Brain pericyte (primary cell): Measurements from ENCODE around the gene MYL10.

Source experiments
- DNase-seq: peaks from one replicate; pipeline ENCODE4 v3.0.0-alpha.2; 2012; ENCODE audit warnings: low read depth, low spot score

Gene MYL10

DNA sequence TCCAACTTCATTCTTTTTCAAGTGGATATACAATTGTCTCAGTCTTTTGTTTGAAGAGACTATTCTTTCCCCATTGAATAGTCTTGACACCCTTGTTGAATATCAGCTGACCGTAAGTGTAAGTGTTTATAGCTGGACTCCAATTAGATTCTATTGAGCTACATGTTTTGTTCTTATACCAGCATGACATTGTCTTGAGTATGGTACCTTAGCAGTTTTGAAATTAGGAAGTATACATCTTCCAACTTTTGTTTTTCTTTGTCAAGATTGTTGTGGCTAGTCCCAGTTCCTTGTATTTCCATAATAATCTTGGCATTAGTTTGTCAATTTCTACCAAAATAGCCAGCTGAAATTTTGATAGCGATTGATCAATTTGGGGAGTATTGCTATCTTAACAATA is 56.9 kb downstream of the MYL10 start:
- no peak for DNase-seq

DNA sequence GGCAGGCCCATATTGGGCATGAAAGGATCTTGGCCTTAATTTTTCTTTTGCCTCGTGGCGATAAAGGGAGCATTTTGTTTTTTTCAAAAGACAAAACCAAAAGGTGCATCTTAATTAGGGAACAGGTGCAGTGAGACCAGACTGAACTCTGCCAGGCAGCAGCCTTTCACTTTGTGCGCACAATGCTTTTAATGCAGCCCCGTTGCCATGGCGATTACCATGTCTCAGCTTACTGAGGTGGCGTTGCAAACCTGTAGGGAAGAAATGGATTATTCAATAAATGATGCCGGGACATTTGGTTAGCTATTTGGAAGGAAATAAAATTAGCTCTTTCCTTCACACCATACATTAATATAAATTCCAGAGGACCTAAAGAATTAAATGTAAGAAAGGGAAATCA is 61.9 kb downstream of the MYL10 start:
- no peak for DNase-seq

DNA sequence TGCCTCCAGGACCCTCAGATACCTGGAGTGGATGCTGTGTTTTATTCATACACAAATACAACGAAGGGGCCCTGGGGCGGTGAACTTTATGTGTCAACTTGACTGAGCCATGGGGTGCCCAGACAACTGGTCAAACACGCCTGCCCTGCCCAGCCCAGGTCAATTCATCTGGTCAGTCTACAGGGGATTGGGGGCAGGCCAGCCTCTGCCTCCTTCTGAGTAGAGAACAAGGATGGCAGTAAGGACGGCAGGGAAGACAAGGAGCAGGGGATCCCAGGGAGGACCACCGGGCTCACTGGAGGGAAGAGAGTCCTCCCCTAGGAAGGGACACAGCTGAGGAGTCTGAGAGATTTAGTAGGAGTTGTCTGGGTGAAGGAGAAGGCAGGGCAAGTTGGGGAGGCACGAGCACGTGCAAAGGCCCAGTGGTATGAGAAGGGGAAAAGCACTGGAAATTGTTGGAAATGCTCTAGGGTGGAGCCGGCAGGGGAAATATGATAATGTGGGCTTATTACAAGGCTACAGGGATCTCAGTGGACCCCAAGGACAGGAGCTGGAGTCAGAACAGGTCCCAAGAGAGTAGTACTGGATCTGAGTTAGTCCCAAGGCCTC is 63.4 kb downstream of the MYL10 start:
- DNase-seq: no peak

DNA sequence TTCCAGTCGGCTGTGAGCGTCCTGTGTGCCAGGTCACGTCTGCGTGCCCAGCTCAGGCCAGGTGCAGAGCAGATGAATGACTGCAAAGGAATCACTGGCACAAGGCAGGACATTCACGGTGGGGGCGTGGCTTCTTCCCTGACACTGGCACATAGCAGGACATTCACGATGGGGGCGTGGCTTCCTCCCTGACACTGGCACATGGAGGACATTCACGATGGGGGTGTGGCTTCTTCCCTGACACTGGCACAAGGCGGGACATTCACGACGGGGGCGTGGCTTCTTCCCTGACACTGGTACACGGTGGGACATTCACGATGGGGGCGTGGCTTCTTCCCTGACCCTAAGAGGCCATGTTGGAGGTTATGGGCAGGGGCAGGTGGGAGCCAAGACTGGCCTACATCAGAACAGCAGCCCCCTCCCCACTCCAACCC is 64.3 kb downstream of the MYL10 start:
- DNase-seq: no peak

DNA sequence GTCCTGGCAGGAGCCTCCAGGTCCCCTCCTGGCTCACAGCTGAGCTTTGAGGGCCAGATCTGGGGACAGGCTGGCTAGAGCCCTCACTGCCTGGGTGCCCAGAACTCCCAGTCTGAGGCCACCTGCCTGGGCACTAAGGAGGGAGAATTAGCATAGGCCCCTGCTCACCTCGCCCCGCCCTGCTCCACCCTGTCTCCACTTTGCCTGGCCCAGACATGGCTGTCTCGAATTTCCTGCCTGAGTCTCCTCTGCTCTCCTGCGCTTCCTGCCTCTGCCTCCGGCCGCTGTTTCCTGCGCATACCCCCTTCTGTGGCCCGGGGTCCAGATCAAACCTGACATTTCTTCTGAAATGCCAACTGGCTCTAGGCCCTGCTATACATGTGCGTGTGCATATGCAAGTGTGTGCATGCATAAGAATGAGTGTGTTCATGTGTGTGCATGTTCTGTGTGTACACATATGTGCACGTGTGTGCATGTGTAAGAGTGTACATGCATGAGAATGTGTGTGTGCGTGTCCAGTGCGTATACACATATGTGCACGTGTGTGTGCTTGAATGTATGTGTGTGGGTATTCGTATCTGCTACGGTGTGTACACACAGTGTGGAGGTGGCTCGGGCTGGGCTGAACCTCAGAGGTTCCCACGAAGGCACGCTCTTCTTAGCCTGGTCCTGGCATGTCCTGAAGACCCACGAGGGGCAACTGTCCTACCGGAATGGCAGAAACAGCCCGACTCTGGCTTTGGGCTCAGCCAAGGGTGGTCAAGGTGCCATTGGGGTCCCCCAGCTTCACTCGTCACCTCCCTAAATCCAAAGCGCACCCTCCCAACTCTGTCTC is 64.9 kb downstream of the MYL10 start:
- DNase-seq: no peak
